Prostate gland (tissue), 2 donors: Measurements from ENCODE around the gene PYCR2.

Experiments
- POLR2AphosphoS5 ChIP-seq: sonication (generic); formaldehyde crosslinking; IDR thresholded peaks from one replicate; pipeline ENCODE4 v1.6.1; 2017; ENCODE audit warnings: antibody characterized with exemption
- TF ChIP-seq, protein P1 (sequence below), 4 experiments: fragments of 200-600 bp in 2 of 4; fragments of 450-650 bp in 2 of 4; sonication (generic) in 2 of 4; IDR thresholded peaks; 1 replicate in 3 of 4; 2 replicates in 1 of 4; pipeline ENCODE4 v1.5.1; 2016 to 2019; ENCODE audit warnings: antibody characterized with exemption in 4 of 4, mild to moderate bottlenecking in 2 of 4, moderate library complexity in 2 of 4

DNA sequence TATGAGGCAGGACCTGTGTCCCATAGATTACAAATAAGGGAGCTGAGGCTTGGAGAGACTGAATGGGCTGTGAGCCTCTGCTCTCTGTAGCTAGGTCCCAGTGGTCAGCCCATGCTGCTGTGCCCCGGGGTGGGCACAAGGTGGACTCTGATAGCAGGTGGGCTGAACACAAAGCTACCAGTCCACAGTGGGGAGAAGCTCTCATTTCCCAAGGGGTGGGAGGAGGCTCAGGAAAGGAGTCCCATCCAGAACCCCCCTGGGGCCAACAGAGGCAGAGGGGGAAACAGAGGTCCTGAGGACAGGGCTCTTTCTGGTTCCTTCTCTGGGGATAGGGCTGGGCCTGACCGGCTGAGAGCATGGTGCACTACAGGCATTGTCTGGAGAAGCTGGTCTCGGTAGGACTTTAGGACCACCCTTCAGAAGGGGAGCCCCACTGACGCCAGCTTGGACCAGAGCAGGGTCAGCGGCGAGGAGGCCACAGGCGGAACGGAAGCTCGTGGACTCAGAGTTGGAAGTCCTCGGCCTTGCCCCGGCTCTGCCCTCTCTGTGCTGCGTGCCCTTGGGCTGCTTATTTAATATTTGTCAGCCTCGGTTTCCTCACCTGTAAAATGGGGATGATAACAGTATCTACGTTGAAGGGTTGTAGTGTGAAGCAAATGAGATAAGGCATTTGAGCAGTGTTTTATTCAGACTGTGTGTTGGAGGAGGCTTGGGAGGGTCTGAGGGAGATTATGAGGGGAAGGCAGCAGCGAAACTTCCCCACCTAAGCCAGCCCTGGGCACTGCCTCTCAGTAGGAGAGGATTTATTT is 48.5 kb upstream of the PYCR2 start:
- TF ChIP-seq, protein P1, sequence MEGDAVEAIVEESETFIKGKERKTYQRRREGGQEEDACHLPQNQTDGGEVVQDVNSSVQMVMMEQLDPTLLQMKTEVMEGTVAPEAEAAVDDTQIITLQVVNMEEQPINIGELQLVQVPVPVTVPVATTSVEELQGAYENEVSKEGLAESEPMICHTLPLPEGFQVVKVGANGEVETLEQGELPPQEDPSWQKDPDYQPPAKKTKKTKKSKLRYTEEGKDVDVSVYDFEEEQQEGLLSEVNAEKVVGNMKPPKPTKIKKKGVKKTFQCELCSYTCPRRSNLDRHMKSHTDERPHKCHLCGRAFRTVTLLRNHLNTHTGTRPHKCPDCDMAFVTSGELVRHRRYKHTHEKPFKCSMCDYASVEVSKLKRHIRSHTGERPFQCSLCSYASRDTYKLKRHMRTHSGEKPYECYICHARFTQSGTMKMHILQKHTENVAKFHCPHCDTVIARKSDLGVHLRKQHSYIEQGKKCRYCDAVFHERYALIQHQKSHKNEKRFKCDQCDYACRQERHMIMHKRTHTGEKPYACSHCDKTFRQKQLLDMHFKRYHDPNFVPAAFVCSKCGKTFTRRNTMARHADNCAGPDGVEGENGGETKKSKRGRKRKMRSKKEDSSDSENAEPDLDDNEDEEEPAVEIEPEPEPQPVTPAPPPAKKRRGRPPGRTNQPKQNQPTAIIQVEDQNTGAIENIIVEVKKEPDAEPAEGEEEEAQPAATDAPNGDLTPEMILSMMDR (IDR thresholded peaks at IDR 0.05), result no peak
- no peak for TF ChIP-seq POLR2AphosphoS5
